Transverse colon (tissue), 4 donors: ENCODE data around the gene NMUR2. TPM values are rescaled to one million over a fixed set of nuclear protein-coding genes. Genes with fewer than 3 reads are reported as not detected.

Experiments used
- DNase-seq: peaks from one replicate; pipeline ENCODE4 v3.0.0-alpha.2; 2019
- H3K27ac ChIP-seq, 4 donors: fragments of 200-600 bp; sonication (generic); 2 replicates each; pipeline ENCODE4 v1.5.1; 2016 to 2018; ENCODE audit warnings: inconsistent platforms in 4 of 4
- H3K27me3 ChIP-seq: fragments of 200-600 bp; sonication (generic); 2 replicates; pipeline ENCODE4 v1.5.1; 2017; ENCODE audit warnings: inconsistent platforms
- H3K36me3 ChIP-seq, 4 donors: fragments of 200-600 bp; sonication (generic); 2 replicates each; pipeline ENCODE4 v1.5.1; 2017 to 2019; ENCODE audit warnings: inconsistent platforms in 4 of 4
- H3K4me1 ChIP-seq, 4 donors: fragments of 200-600 bp; sonication (generic); 2 replicates each; pipeline ENCODE4 v1.5.1; 2017 to 2020; ENCODE audit warnings: inconsistent platforms in 4 of 4
- H3K4me3 ChIP-seq, 4 donors: fragments of 200-600 bp; sonication (generic); 1 replicate in 1 of 4; 2 replicates in 3 of 4; pipeline versions ENCODE4 v1.5.1 to v1.6.1; 2017 to 2019; ENCODE audit warnings: inconsistent platforms in 4 of 4
- H3K9me3 ChIP-seq, 2 donors: fragments of 200-600 bp; sonication (generic); 2 replicates each; pipeline ENCODE4 v1.5.1; 2017 to 2019; ENCODE audit warnings: inconsistent platforms in 2 of 2
- CTCF ChIP-seq, 5 experiments: fragments of 200-600 bp in 3 of 5; fragments of 450-650 bp in 2 of 5; sonication (generic) in 3 of 5; IDR thresholded peaks; 1 replicate in 2 of 5; 2 replicates in 3 of 5; pipeline ENCODE4 v1.5.1; 2016 to 2017; ENCODE audit warnings: antibody characterized with exemption in 5 of 5, inconsistent platforms in 3 of 5, mild to moderate bottlenecking in 2 of 5, moderate library complexity in 1 of 5
- EP300 ChIP-seq: sonication (generic); formaldehyde crosslinking; IDR thresholded peaks from one replicate; pipeline ENCODE4 v1.6.1; 2017; ENCODE audit warnings: antibody characterized with exemption, low read depth
- POLR2A ChIP-seq: fragments of 450-650 bp; IDR thresholded peaks from one replicate; pipeline ENCODE4 v1.6.1; 2016; ENCODE audit warnings: antibody characterized with exemption, mild to moderate bottlenecking, moderate library complexity
- POLR2AphosphoS5 ChIP-seq, 3 donors: sonication (generic); formaldehyde crosslinking; IDR thresholded peaks; one replicate each; pipeline ENCODE4 v1.6.1; 2016; ENCODE audit warnings: antibody characterized with exemption in 3 of 3
- WGBS, 2 donors: methylation state at CpG; one replicate each; pipeline ENCODE4 v1.1.5; 2018; ENCODE audit warnings: low coverage in 1 of 2; 5-methylcytosine and 5-hydroxymethylcytosine counted together
- in situ Hi-C, 4 donors: fragments of 200-750 bp; cut with MboI; loops; one replicate each; pipeline versions ENCODE4 v1.15.0 to v1.15.1; 2017; ENCODE audit warnings: low sequenced_read_pairs in 3 of 4, low pct_ligation_motif_present in 1 of 4, low pct_unique_long_range_greater_than_20kb in 1 of 4
- intact Hi-C: fragments of 100-400 bp; cut with DNase I; formaldehyde crosslinking; loops from one replicate; pipeline ENCODE4 v1.15.1; 2023; ENCODE audit warnings: low total_unique reads
- total RNA-seq, 4 donors: library from RNA; depleted of rRNA; stranded (reverse); fragments of >200 nt; gene quantifications; one replicate each; pipeline ENCODE4 v1.1.0, GENCODE V29; 2016

Gene NMUR2
- total RNA-seq, 4 donors from 2014 or later: not detected

- H3K36me3 ChIP-seq: no peaks in the 10 kb centered on the region
- H3K27me3 ChIP-seq: no peaks in the 10 kb centered on the region
- no peak overlapping the region for H3K4me3 ChIP-seq
- WGBS, 2 donors: 50 to 64% methylated on average over 3 of the region's 3 CpGs
- H3K27ac ChIP-seq: no peak overlapping the region
- no peaks in the 10 kb centered on the region for H3K4me1 ChIP-seq
- H3K9me3 ChIP-seq: no peaks in the 10 kb centered on the region
- in situ Hi-C loops (no loop called here), intact Hi-C loops (no loop called here)
- TF ChIP-seq EP300 (no peak), POLR2AphosphoS5 (IDR thresholded peaks at IDR 0.05) (no peak), POLR2A (no peak), CTCF (IDR thresholded peaks at IDR 0.05) (no peak)
- no peak for DNase-seq
Measured at GRCh38 chr5:152367554-152367953, 37.5 kb downstream of the NMUR2 start.

GRCh38 chr5:152366716-152367115 is 38.4 kb downstream of the NMUR2 start:
- no peak for TF ChIP-seq POLR2A
- no peak for TF ChIP-seq EP300
- no peak for TF ChIP-seq POLR2AphosphoS5 (IDR thresholded peaks at IDR 0.05)

GRCh38 chr5:152364899-152365298 is 40.2 kb downstream of the NMUR2 start:
- H3K4me3 ChIP-seq: no peak overlapping the region
- H3K27me3 ChIP-seq: no peaks in the 10 kb centered on the region
- TF ChIP-seq EP300: no peak
- TF ChIP-seq CTCF (IDR thresholded peaks at IDR 0.05): no peak
- TF ChIP-seq POLR2AphosphoS5 (IDR thresholded peaks at IDR 0.05): no peak
- TF ChIP-seq POLR2A: no peak
- H3K27ac ChIP-seq: no peak overlapping the region
- intact Hi-C loops (no loop called here), in situ Hi-C loops (no loop called here)
- no peak for DNase-seq
- no peaks in the 10 kb centered on the region for H3K4me1 ChIP-seq
- H3K9me3 ChIP-seq: no peaks in the 10 kb centered on the region
- H3K36me3 ChIP-seq: no peaks in the 10 kb centered on the region

More at GRCh38 chr5:152366716-152367115, 38.4 kb downstream of the NMUR2 start:
- WGBS, 2 donors: 42 to 57% methylated on average over 1 of the region's 1 CpG
- Histone ChIP-seq H3K9me3 (no peaks in the 10 kb centered on the region), H3K27ac (no peak overlapping the region), H3K36me3 (no peaks in the 10 kb centered on the region), H3K27me3 (no peaks in the 10 kb centered on the region), H3K4me1 (no peaks in the 10 kb centered on the region), H3K4me3 (no peak overlapping the region)
- intact Hi-C loops: no loop called here
- in situ Hi-C loops: no loop called here
- DNase-seq: no peak

- no peak overlapping the region for H3K4me3 ChIP-seq
- 62 to 95% methylated on average over 4 of the region's 4 CpGs for WGBS, 2 donors
- no peaks in the 10 kb centered on the region for H3K4me1 ChIP-seq
- in situ Hi-C loops: no loop called here
- DNase-seq: no peak
- no peaks in the 10 kb centered on the region for H3K36me3 ChIP-seq
- H3K27me3 ChIP-seq: no peaks in the 10 kb centered on the region
- H3K27ac ChIP-seq: no peak overlapping the region
- no peaks in the 10 kb centered on the region for H3K9me3 ChIP-seq
- intact Hi-C loops: no loop called here
- no peak for TF ChIP-seq POLR2A
- no peak for TF ChIP-seq POLR2AphosphoS5 (IDR thresholded peaks at IDR 0.05)
- no peak for TF ChIP-seq CTCF (IDR thresholded peaks at IDR 0.05)
- TF ChIP-seq EP300: no peak
Measured at GRCh38 chr5:152364172-152364571, 40.9 kb downstream of the NMUR2 start.

GRCh38 chr5:152358861-152359568 is 46.1 kb downstream of the NMUR2 start:
- Histone ChIP-seq H3K4me3 (no peak overlapping the region), H3K27ac (no peak overlapping the region), H3K27me3 (no peaks in the 10 kb centered on the region), H3K36me3 (no peaks in the 10 kb centered on the region), H3K9me3 (no peaks in the 10 kb centered on the region), H3K4me1 (no peaks in the 10 kb centered on the region)
- WGBS, 2 donors: 58 to 68% methylated on average over 6 to 9 of the region's 9 CpGs
- TF ChIP-seq CTCF (IDR thresholded peaks at IDR 0.05): no peak
- in situ Hi-C loops (no loop called here), intact Hi-C loops (no loop called here)
- no peak for DNase-seq
